CD1c-positive myeloid dendritic cell (primary cell): Measurements from ENCODE around the gene MEA1.
A peak's percentile ranks its signal among the peaks of the same experiment; 100 is the strongest.
"Not testable (repeated sequence)": the region's sequence is repeated elsewhere in the genome, so short reads cannot be mapped to it uniquely, and the experiment has no call there.

Experiments
- DNase-seq: peaks from one replicate; pipeline ENCODE4 v3.0.0-alpha.2; 2016; ENCODE audit errors: extremely low spot score

The MEA1 gene

DNA sequence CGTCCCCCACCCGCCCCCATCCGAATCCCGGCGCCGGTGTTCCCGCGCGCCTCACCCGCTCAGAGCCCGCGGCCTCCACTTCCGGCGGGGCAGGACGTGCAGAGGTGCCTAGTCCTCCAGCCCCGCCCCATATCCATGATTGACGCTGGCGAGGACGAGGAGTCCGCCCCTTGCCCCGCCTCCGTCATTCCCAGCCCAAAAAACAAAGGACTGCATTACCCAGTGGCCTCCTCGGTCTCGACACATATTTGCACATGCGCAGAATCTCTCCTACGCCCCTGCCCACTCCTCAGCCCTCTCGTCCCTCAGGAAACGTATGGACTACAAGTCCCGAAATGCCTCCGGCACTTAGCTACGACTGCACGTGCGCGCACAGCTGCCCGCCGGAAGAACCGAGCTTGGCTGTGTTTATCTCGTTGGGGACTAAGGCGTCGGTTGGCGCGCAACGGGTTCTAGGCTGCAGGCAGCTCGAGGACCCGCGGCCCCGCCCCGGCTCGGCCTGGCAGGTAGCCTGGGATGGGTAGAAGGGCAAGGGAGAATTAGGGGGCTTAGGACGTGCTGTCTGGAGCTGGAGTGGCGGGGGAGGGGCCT lies at the start of gene MEA1, which contains the start of gene KLHDC3:
TSS of gene MEA1 (minus strand) at position 104 of the 591 bp plus-strand sequence. CDS start 133 bp downstream, outside the sequence.
TSS of gene KLHDC3 (plus strand) at position 407 of the 591 bp plus-strand sequence. CDS start 2,944 bp downstream, outside the sequence.
- peak; percentile 99 for DNase-seq

DNA sequence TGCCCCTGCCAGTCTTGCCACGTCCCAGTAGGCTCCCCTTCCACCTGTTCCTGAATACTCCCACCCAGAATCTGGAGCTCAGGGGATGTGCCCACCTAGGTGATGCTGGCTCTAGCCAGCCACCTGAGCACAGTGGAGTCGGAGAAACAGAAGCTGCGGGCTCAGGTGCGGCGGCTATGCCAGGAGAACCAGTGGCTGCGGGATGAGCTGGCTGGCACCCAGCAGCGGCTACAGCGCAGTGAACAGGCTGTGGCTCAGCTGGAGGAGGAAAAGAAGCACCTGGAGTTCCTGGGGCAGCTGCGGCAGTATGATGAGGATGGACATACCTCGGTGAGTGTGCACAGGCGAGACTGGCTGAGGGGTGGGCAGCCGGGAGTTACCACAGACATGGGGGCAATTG lies 49.1 kb upstream of the MEA1 start:
- no peak for DNase-seq

DNA sequence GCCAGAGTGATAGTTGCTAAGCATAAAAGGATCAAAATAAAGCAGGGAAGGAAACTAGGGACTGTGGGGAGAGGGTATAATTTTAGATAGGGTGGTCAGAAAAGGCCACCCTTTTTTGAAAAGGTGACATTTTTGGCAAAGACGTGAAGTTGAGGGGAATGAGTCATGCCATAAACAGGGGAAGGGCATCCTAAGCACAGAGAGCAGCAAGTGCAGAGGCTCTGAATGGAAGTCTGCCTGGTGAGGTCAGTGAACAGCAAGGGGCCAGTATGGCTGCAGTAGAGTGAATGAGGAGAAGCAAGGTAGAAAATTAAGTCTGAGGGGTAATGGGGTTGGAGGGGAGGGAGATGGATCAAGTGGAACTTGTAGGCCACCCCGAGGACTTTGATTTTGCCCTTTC lies 48.1 kb upstream of the MEA1 start:
- no peak for DNase-seq

DNA sequence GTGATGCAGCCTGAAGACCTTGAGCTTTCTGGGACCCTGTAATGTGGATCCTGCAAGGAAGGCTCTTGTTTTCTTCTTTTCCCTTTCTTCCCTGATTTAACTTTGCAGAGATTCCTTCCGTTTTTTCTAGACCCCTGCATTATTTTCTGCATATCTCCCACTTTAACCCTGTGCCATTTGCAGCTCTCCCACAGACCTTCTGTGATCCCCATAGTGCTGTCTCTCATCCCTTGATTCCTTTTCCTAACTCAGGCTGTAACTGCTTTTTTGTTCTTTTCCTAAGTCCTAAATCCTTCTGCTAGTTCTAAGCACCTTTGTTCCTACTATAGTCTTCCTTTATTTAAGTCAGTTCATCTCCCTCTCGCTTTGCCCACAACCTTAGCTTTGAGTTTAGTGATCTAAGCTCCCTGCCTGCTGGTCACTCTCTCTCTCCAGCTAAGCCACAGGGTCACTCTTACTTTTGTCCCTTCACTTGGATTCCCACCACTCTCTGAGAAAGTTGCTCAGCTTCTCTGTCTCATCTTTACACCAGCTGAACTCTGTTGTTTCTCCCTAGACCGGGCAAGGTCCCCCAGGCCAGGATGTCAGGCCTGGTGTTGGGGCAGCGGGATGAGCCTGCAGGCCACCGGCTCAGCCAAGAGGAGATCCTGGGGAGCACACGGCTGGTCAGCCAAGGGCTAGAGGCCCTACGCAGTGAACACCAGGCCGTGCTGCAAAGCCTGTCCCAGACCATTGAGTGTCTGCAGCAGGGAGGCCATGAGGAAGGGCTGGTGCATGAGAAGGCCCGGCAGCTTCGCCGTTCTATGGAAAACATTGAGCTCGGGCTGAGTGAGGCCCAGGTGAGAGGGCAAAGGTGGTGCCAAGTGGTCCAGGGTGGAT lies 47.2 kb upstream of the MEA1 start:
- no peak for DNase-seq

DNA sequence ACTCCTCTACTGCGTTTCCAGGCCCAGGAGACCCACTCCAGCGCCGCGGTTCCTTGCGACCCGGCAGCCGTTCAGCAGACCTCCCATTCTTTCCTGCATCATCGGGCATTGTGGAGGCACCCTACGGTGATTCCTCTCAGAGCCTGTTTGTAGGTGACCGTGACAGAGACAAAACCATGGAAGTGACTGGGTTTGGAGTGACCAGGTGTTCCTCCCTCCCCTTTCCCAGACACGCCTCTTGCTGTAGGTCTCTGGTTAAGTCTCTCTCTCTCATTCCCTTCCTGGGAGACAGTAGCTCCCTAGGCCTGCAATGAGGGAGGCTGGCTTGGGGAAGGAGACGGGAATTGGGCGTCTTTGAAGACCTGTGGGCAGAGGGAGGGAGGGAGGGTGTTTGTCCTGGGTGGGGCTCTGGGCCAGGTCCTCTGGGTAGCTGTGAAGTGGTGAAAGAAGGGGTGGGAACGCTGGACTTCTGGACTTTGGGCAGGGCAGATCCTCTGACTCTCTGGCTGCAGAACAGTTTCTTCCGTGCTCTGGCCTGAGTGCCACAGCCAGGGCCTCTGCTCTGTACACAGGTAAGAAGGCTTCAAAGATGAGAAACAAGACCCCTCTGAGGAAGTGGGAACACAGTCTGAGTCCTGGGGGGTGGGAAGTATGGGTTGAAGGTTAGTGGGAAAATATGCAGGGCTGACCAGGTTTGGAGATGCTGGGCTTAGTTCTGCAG lies 46.4 kb upstream of the MEA1 start:
- no peak for DNase-seq

DNA sequence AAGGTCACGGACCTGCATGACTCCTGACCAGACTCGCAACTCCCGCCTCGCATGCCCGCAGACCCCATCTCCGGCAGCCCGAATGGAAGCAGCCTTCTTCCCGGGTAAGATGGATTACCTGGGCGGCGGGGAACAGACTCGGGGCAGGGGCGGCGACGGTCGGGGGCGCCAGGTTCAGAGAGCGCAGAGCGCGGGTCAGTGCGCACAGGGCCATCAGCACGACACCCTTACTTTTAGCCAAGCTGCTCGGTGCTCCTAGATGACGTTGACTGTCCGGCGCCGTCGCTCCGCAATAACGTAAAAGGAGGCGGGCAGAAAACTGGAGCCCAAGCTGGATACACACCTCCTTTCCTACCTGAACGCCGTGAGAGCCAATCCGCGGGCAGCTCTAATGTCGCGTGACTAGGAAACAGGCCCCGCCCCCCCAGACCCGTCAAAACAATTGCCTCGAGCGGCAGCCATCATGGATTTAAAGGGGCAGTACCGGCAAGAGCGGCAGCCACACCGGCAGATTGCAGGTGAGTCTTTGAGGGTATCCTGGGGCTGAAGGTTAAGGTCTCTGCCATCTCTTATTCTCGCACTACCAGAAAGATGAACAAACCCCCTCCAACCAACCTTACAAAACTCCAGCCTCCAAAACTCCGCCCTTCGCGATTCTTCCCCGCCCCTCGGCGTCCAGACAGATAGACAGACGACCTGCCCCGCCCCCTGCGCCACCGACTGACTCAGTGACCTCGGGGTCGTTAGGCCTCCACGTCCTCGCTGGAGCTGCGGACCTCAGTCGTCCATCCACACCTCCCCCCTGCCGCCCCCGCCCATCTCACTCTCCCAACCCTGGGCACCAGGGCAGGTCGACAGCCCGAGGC lies 45.7 kb upstream of the MEA1 start, which contains the start of the genes KLC4 and MRPL2:
TSS of gene KLC4 (plus strand) at position 464 of the 866 bp plus-strand sequence. CDS start 1,705 bp downstream, outside the sequence.
TSS of gene MRPL2 (minus strand) at position 267 of the 866 bp plus-strand sequence. CDS start at position 214, 53 bp downstream.
- peak; percentile 99 for DNase-seq

DNA sequence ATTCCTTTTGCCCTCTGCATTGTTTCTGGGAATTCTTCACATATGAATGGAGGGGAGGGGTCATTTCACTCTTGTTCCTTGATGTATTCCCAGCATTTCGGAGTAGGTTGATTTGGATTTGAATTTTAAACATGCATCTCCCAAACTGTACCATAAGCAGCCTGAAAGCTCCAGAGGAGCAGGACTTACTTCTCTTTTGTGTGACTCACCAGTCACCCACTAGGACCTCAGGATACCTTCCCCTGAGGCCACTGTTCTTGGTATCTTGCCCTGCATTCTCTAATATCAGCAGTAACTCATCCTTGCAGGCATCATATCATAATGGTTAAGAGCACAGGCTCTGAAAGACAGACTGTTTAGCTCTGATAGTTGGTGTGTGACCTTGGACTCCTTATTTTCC lies 44.8 kb upstream of the MEA1 start:
- DNase-seq, result peak; percentile 25

DNA sequence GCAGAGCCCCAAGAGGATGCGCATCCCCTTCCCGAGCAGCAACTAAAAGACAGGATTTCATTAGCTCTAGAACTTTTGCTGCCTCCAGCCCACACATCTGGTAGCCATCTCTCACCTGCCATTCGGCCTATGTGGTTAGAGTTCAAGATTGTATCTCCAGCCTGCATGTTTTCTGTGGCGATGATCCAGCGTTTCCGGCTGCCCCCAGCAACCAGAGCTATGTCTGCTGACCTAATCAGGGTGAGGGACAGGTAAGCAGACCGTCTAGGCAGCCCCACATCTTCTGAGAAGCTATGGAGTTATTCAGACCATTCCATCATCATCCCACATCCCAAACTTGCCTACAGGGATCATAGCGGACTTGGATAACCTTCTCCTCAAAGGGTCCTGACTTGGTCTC lies 42.2 kb upstream of the MEA1 start:
- no peak for DNase-seq

DNA sequence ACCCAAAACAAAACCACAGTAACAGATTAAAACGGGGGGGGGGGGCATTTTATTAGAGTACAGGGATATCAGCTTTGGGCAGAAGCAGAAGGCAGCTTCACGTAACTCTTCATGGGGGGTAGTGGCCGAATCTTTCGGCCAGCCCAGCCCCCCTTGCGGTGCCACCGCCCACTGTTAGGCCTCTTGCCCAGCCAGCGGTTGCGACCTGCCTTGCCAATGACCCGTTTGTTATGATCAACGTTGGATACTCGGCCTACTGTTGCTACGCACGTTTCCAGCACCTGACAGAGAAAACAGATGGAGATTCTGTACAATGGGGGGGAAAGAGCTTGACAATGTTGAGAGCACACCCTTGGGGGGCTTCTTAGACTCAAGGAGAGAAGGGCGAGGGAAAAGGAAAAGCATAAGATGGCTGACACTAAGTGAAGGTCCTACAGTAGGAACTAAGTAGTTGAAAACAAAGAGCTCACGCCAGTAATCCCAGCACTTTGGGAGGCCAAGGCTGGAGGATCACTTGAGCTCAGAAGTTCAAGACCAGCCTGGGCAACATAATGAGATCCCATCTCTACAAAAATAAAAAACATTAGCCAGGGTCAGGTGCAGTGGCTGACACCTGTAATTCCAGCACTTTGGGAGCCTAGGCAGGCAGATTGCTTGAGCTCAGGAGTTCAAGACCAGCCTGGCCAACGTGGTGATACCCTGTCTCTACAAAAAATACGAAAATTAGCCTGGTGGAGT lies 40.6 kb upstream of the MEA1 start:
- no peak for DNase-seq

DNA sequence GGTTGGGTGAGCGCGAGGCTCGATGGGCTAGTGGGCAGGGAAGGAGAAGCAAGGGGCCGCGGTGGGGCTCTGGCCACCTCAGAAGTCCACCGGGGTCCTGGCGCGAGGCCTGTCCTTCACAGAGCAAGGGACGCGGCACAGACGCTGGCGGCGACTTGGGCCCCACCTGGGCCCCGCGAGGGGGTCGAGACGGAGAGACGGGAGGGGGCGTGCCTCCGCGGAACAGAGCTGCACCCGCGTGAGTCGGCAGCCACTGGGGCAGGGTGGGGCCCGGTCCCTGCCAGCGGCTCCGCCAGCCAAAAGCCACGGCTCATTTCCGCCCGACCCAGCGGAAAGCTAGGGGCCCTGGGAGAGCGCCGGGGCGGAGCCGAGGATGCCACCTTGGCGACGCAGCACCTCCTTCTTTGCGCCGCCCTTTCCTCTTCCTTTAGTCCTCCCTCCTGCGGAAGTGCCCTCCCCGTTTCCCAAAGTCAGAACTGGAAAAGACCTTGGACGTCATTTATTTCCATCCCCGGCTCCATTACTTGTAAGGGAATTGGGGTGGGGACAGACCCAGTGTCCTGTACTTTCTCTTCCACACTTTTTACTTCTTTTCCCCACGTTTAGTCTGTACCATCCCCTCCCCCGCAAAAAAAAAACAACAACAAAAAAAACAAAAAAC lies 39.9 kb upstream of the MEA1 start, which contains the start of gene CUL7:
TSS of gene CUL7 (minus strand) at position 307 of the 661 bp plus-strand sequence. CDS start 1,063 bp downstream, outside the sequence.
- DNase-seq, result peak; percentile 89

DNA sequence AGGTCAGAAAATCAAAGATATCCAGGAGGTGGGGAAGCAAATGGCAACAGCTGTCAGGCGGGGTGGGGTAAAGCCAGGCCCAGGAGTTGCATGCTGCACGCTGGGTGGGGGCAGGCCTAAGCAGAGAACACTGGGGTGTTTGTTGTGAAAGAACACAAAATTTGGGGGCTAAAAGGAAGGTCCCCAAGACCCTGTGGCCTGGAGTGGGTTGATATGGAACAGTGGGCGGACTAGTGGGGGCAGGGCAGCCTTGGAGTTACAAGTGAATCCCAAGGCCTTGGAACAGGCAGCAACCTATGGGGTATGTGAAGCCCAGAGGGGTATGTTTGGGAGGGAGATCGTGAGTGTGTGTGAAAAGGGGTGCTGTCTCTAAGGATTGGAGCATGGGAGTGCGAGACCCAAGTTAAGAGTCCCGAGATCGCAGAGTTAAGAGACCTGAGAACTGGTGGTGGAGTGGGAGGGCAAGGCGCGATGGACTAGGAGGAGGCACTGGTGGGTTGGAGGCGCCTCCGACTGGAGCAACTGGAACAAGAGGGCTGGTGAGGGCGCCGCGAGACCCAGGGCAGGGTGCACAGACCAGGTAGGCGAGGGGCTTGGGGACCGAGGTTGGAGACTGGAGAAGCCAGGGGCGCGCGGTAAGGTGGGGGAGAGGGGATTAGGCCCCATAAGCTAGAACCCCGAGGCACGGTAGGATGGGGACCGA lies 39.2 kb upstream of the MEA1 start:
- DNase-seq, result no peak

DNA sequence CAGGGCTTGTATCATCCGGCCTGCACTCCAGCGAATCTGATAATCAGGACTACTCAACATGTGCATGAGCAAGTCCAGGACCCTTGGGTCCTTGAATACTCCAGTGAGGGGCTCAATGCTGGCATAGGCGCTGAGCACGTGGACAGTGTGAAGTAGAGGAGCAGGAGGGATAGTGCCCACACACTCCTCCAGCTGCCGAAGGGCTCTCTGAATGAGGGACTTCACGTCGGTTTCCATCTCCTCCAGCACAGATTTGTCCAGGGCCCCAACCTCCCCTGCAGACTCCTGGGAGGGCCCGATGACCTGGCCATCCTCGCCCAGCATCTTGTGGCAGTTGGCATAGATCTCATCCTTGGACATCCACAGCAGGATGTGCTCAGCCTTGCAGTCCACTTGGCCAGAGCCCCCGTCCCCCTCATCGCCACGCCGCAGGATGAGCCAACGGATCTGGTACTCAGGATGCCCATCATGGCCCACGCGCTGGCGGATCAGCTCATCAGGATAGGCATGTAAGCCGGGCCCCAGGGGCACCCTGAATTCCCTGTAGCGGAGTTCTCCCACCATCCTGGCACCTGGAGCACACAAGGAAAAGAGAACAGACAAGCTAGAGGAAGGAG lies 38.6 kb upstream of the MEA1 start:
- DNase-seq, result no peak

DNA sequence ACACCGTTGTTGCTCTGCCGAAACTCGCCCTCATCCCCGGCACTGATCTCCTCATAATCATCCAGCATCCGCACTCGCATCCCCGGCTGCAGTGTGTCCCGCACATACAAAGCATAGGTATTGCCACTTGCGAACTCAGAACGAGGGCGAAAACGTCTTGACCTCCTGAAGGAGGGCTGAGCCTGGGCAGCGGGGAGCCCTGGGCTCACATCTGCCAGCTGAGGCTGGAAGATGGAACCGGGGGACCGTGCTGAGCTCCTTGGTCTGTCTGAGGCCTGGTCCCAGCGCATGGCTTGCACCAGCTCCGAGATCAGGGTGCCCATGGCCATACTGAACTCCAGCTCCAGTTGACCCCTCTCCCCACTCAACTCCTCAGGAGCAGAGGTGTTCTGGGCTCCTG lies 37.2 kb upstream of the MEA1 start:
- DNase-seq, result no peak

DNA sequence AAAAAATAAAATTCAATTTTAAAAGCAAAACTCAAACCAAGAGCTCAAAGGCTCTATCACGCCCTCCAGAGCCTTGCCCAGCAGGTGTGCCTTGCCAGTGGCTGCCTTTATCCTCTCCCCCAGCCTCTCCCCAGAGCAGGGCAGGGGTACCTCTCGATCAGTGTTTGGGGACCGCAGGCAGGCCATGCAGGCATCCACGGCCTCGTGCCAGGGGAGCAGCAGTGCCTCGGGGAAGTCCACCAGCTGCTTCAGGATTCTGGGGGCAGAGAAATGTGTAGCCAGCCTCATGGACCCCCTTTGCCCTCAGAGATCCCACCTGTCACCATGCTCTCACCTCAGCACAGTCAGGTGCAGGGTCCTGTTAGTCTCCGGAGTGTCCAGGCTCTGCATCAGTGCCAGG lies 34.3 kb upstream of the MEA1 start:
- no peak for DNase-seq

DNA sequence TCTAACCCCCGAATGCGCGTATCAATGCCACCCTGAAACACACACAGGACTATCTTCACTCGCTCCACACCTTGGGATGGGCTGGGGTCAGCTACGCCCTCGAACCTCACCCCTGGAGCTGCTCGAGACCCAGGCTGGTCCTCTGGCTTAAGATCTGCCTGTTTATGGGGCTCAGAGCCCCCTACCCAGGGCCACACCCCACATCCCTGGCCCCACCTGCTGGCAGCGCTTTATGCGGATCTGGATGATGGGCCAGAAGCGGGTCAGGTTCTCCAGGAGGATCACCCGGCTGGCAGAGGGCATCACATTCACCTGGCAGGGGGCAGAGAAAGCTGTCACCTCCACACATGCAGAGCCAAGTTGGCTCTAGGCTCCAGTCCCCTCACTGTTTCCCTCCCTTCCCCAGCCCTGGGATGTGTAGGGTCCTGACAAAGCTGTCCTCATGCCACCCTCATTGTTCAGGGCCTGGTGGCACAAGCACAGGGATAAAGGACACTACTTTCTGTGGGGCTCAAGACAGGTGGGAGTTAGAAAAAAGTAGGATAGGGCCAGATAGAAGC lies 31.7 kb upstream of the MEA1 start:
- no peak for DNase-seq

DNA sequence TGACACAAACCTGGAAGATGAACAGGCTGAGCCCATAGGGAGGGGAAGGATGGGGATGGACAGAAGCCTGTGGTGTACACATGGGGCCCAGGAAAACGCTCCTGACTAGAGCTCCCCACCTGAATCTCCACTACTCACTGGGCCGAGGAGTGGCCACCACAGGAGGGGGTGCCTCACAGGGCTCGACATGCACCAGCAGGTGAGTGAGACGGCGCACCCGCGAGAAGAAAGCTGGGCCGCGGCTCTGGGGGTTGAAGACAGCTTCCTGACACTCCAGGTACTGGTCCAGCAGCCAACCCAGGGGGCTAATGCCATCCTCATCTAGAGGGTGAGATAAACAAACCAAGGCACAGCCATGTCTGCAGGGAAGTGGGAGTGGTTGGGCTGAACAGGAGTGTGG lies 29.6 kb upstream of the MEA1 start:
- no peak for DNase-seq

DNA sequence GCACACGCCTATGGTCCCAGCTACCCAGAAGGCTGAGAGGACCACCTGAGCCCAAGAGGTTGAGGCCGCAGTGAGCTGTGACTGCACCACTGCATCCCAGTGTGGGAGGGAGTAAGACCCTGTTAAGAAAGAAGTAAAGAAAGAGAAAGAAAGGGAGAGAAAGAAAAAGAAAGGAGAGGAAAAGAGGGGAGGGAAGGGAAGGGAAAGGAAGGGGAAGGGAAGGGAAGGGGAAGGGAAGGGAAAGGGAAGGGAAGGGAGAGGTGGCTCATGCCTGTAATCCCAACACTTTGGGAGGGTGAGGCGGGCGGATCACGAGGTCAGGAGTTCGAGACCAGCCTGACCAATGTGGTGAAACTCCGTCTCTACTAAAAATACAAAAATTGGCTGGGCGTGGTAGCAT lies 27.7 kb upstream of the MEA1 start:
- DNase-seq, result not testable (repeated sequence)

DNA sequence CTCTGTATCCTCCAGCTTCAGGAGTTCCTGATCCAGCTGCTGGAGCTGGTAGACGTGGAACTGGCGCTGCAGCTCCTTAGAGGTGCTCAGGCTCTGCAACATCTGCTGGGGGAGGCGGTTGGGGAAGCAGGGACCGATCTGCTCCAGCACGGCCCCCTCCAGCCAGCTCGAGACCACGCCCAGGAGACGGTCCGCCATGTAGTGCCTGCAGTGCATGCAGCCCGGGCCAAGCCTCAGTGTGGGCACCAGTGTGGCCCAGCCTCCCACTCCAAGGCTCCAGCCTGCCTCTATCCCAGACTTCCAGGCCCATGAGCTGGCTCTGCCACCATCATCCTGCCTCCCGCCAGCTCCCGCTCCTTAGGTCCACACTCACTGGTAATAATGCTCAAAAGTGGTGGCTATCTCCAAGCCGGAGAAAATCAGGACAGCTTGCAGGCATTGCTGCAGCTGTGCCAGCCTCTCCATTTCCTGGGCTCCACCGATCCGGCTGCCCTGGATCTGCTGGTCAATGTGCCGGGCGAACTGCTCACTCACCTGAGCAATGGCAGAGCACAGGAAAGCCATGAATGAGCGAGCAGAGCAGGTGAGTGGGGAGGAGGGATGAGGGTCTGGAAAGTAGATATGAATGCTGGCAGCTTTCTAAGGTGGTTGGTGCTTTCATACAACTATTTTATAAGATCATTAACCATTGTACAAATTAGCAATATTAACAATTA lies 27.0 kb upstream of the MEA1 start:
- DNase-seq, result no peak
